ENCODE measurements around the gene CEP68. TPM values are rescaled to one million over a fixed set of nuclear protein-coding genes. Genes with fewer than 3 reads are reported as not detected.

The CEP68 gene
- total RNA-seq, 1 experiment from 2014 or later: 14.0 TPM

DNA sequence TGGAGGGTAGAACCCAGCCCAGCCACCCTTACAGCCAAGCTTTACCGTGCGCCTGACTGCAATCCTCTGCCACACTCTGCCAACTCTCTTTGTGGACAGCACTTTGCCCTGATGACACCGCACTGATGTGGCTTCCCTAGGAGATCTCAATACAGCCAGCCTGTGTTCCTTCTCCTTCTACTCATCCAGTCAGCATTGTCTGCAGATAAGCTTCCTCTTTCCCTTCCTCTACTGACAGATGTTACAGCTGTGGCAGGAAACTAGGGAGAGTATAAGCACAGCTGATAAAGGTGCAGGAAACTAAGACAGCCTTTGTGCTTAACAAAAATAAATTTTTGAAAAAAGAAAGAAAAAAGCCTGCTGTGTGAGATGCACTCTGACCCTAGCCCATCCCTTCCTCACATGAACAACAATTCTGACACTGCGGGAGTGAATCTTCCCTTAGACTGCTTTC lies 25.0 kb downstream of the CEP68 start:
- no peak overlapping the region for H3K4me3 ChIP-seq (ENCODE audit: low read depth, low read length)
- peaks cover 3% of the 10 kb centered on the region for H3K36me3 ChIP-seq (ENCODE audit: control insufficient read depth, insufficient read depth, low read length)
- TF ChIP-seq, protein P1, sequence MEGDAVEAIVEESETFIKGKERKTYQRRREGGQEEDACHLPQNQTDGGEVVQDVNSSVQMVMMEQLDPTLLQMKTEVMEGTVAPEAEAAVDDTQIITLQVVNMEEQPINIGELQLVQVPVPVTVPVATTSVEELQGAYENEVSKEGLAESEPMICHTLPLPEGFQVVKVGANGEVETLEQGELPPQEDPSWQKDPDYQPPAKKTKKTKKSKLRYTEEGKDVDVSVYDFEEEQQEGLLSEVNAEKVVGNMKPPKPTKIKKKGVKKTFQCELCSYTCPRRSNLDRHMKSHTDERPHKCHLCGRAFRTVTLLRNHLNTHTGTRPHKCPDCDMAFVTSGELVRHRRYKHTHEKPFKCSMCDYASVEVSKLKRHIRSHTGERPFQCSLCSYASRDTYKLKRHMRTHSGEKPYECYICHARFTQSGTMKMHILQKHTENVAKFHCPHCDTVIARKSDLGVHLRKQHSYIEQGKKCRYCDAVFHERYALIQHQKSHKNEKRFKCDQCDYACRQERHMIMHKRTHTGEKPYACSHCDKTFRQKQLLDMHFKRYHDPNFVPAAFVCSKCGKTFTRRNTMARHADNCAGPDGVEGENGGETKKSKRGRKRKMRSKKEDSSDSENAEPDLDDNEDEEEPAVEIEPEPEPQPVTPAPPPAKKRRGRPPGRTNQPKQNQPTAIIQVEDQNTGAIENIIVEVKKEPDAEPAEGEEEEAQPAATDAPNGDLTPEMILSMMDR (IDR thresholded peaks at IDR 0.05; ENCODE audit: insufficient read depth in 1 of 2, low read depth in 1 of 2, low read length in 1 of 2, severe bottlenecking in 1 of 2, unreplicated experiment in 1 of 2): no peak
- DNase-seq: no peak
- H3K4me1 ChIP-seq: peaks cover 2% of the 10 kb centered on the region
- Mint-ChIP-seq H3K27me3 (ENCODE audit: insufficient read depth, unreplicated experiment) (no peaks in the 10 kb centered on the region), H3K36me3 (ENCODE audit: insufficient read depth, unreplicated experiment) (peaks cover 95% of the 10 kb centered on the region), H3K9me3 (ENCODE audit: unreplicated experiment) (no peaks in the 10 kb centered on the region), H3K27ac (ENCODE audit: unreplicated experiment) (no peak overlapping the region), H3K4me1 (ENCODE audit: low read depth, unreplicated experiment) (peaks cover under 1% of the 10 kb centered on the region), H3K4me3 (ENCODE audit: unreplicated experiment) (no peak overlapping the region)
- H3K27me3 ChIP-seq (replicated peaks; ENCODE audit: control insufficient read depth, insufficient read depth, low read length): no peaks in the 10 kb centered on the region
- intact Hi-C loops (cut with micrococcal nuclease; ENCODE audit: unreplicated experiment): no loop called here
- CTCF ChIA-PET: no interaction called here
- no peaks in the 10 kb centered on the region for H3K9me3 ChIP-seq
- no TSS peak for BruUV-seq (replicated peaks)
- POLR2A ChIA-PET: no interaction called here

- no peaks in the 10 kb centered on the region for H3K9me3 ChIP-seq
- TF ChIP-seq, protein P1 (IDR thresholded peaks at IDR 0.05; ENCODE audit: insufficient read depth in 1 of 2, low read depth in 1 of 2, low read length in 1 of 2, severe bottlenecking in 1 of 2, unreplicated experiment in 1 of 2): no peak
- BruUV-seq (replicated peaks): no TSS peak
- POLR2A ChIA-PET: interaction anchor here (0.6 kb wide), 2 partner anchors 38 to 142 kb away, joined by 10 read pairs; partner anchors contain the start of gene ACTR2
- DNase-seq: no peak
- H3K4me1 ChIP-seq: no peaks in the 10 kb centered on the region
- Mint-ChIP-seq H3K36me3 (ENCODE audit: insufficient read depth, unreplicated experiment) (peaks cover 100% of the 10 kb centered on the region), H3K9me3 (ENCODE audit: unreplicated experiment) (no peaks in the 10 kb centered on the region), H3K27ac (ENCODE audit: unreplicated experiment) (no peak overlapping the region), H3K4me3 (ENCODE audit: unreplicated experiment) (no peak overlapping the region), H3K27me3 (ENCODE audit: insufficient read depth, unreplicated experiment) (no peaks in the 10 kb centered on the region), H3K4me1 (ENCODE audit: low read depth, unreplicated experiment) (peaks cover under 1% of the 10 kb centered on the region)
- CTCF ChIA-PET: interaction anchor here (0.6 to 1.3 kb wide), 2 partner anchors 45 to 142 kb away, joined by 5 read pairs; partner anchors contain the start of genes ACTR2 and RAB1A
- no peak overlapping the region for H3K4me3 ChIP-seq (ENCODE audit: low read depth, low read length)
- no peaks in the 10 kb centered on the region for H3K27me3 ChIP-seq (replicated peaks; ENCODE audit: control insufficient read depth, insufficient read depth, low read length)
- intact Hi-C loops (cut with micrococcal nuclease; ENCODE audit: unreplicated experiment): no loop called here
- no peaks in the 10 kb centered on the region; the same call in none of the 2 replicates for H3K36me3 ChIP-seq (ENCODE audit: control insufficient read depth, insufficient read depth, low read length)
These were observed 28.9 kb downstream of the CEP68 start for GRCh38 chr2:65085148-65085547.

DNA sequence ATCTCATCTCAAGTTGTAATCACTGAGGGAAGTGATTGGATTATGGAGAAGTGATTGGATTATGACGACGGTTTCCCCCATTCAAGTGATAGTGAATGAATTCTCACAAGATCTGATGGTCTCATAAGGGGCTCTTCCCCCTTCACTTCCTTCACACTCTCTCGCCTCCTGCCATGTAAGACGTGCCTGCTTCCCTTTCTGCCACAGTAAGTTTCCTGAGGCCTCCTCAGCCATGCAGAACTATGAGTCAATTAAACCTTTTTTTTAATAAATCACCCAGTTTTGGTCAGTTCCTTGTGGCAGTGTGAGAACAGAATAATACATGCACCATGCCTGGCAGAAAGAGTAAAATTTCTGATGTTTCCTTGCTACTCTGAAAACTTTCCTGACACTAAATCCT lies 36.6 kb downstream of the CEP68 start:
- Mint-ChIP-seq H3K9me3 (ENCODE audit: unreplicated experiment) (no peaks in the 10 kb centered on the region), H3K4me1 (ENCODE audit: low read depth, unreplicated experiment) (peaks cover 5% of the 10 kb centered on the region), H3K4me3 (ENCODE audit: unreplicated experiment) (no peak overlapping the region), H3K27ac (ENCODE audit: unreplicated experiment) (no peak overlapping the region), H3K36me3 (ENCODE audit: insufficient read depth, unreplicated experiment) (peaks cover 87% of the 10 kb centered on the region), H3K27me3 (ENCODE audit: insufficient read depth, unreplicated experiment) (no peaks in the 10 kb centered on the region)
- H3K4me3 ChIP-seq (ENCODE audit: low read depth, low read length): no peak overlapping the region
- TF ChIP-seq, protein P1 (IDR thresholded peaks at IDR 0.05; ENCODE audit: insufficient read depth in 1 of 2, low read depth in 1 of 2, low read length in 1 of 2, severe bottlenecking in 1 of 2, unreplicated experiment in 1 of 2): no peak
- ChIA-PET CTCF (no interaction called here), POLR2A (no interaction called here)
- H3K9me3 ChIP-seq: no peaks in the 10 kb centered on the region
- H3K36me3 ChIP-seq (ENCODE audit: control insufficient read depth, insufficient read depth, low read length): no peaks in the 10 kb centered on the region; the same call in 1 of the 2 replicates
- H3K4me1 ChIP-seq: no peaks in the 10 kb centered on the region
- intact Hi-C loops (cut with micrococcal nuclease; ENCODE audit: unreplicated experiment): no loop called here
- H3K27me3 ChIP-seq (replicated peaks; ENCODE audit: control insufficient read depth, insufficient read depth, low read length): no peaks in the 10 kb centered on the region
- BruUV-seq (replicated peaks): no TSS peak
- DNase-seq: no peak

Data from Caco-2 (cell line).